ENCODE measurements around the gene SLC7A6. TPM values are rescaled to one million over a fixed set of nuclear protein-coding genes. Genes with fewer than 3 reads are reported as not detected.
A peak's percentile ranks its signal among the peaks of the same experiment; 100 is the strongest.

Gene SLC7A6
- total and polyA plus RNA-seq, 10 of the 15 experiments (the other 5 are each of a cell fraction or from before 2014, with no cell fraction given), result 8.2 to 60.4 (median 28.6) TPM

DNA sequence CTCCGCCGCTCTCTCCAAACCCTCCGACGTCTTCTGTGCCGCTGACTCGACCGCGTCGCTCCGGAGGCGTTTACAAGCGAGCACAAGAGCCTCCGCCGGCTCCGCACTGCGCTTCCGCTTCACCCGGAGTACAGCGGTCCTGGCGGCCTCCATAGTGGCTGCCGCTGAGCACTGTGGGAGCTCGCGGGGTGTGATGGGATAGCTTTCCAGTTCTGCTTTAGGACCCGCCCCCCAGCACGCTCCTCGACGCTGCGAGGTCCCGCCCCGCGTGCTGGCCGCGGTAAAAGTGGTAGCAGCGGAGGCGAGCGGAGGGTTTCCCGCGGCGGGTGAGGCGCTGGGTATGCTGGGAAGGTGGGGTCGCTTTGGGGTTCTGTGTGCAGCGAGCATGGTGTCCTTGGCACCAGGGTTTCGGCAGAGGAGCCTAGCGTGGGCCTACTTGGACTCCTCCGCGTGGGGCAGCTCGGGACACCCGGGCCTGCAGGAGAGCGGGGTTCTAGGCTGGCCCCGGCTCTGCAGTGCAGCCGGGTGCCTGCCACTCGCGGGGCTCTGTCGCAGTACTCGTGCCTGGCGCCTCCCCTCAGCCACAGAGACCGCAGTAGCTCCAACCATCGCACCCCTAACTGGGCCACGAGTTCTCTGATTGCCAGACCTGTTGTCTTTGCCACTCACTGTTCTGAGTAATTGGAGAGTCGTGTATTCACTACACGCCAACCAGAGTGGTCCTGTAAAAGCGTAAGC lies 46.6 kb downstream of the SLC7A6 start, which contains the start of the genes PRMT7 and SLC7A6OS (continued):
- TF ChIP-seq, protein P1, sequence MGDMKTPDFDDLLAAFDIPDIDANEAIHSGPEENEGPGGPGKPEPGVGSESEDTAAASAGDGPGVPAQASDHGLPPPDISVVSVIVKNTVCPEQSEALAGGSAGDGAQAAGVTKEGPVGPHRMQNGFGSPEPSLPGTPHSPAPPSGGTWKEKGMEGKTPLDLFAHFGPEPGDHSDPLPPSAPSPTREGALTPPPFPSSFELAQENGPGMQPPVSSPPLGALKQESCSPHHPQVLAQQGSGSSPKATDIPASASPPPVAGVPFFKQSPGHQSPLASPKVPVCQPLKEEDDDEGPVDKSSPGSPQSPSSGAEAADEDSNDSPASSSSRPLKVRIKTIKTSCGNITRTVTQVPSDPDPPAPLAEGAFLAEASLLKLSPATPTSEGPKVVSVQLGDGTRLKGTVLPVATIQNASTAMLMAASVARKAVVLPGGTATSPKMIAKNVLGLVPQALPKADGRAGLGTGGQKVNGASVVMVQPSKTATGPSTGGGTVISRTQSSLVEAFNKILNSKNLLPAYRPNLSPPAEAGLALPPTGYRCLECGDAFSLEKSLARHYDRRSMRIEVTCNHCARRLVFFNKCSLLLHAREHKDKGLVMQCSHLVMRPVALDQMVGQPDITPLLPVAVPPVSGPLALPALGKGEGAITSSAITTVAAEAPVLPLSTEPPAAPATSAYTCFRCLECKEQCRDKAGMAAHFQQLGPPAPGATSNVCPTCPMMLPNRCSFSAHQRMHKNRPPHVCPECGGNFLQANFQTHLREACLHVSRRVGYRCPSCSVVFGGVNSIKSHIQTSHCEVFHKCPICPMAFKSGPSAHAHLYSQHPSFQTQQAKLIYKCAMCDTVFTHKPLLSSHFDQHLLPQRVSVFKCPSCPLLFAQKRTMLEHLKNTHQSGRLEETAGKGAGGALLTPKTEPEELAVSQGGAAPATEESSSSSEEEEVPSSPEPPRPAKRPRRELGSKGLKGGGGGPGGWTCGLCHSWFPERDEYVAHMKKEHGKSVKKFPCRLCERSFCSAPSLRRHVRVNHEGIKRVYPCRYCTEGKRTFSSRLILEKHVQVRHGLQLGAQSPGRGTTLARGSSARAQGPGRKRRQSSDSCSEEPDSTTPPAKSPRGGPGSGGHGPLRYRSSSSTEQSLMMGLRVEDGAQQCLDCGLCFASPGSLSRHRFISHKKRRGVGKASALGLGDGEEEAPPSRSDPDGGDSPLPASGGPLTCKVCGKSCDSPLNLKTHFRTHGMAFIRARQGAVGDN (IDR thresholded peaks at IDR 0.05), result peak; percentile 89
- TF ChIP-seq JUNB (IDR thresholded peaks at IDR 0.05) (no peak), CHD4 (IDR thresholded peaks at IDR 0.05) (no peak), FOXK2 (IDR thresholded peaks at IDR 0.05) (0 out of 2 replicates have a peak, but pooled peaks have one; percentile 13), CBFB (IDR thresholded peaks at IDR 0.05; ENCODE audit: low read depth) (peak; percentile 55; the same call in 1 of the 2 replicates), ZNF24 (IDR thresholded peaks at IDR 0.05) (no peak), HDAC6 (IDR thresholded peaks at IDR 0.05; ENCODE audit: unreplicated experiment) (no peak)
- TF ChIP-seq, protein P2, sequence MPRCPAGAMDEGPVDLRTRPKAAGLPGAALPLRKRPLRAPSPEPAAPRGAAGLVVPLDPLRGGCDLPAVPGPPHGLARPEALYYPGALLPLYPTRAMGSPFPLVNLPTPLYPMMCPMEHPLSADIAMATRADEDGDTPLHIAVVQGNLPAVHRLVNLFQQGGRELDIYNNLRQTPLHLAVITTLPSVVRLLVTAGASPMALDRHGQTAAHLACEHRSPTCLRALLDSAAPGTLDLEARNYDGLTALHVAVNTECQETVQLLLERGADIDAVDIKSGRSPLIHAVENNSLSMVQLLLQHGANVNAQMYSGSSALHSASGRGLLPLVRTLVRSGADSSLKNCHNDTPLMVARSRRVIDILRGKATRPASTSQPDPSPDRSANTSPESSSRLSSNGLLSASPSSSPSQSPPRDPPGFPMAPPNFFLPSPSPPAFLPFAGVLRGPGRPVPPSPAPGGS (IDR thresholded peaks at IDR 0.05; ENCODE audit: borderline replicate concordance, insufficient read depth, low read depth, low read length, poor library complexity, severe bottlenecking), result no peak
- TF ChIP-seq, protein P3, sequence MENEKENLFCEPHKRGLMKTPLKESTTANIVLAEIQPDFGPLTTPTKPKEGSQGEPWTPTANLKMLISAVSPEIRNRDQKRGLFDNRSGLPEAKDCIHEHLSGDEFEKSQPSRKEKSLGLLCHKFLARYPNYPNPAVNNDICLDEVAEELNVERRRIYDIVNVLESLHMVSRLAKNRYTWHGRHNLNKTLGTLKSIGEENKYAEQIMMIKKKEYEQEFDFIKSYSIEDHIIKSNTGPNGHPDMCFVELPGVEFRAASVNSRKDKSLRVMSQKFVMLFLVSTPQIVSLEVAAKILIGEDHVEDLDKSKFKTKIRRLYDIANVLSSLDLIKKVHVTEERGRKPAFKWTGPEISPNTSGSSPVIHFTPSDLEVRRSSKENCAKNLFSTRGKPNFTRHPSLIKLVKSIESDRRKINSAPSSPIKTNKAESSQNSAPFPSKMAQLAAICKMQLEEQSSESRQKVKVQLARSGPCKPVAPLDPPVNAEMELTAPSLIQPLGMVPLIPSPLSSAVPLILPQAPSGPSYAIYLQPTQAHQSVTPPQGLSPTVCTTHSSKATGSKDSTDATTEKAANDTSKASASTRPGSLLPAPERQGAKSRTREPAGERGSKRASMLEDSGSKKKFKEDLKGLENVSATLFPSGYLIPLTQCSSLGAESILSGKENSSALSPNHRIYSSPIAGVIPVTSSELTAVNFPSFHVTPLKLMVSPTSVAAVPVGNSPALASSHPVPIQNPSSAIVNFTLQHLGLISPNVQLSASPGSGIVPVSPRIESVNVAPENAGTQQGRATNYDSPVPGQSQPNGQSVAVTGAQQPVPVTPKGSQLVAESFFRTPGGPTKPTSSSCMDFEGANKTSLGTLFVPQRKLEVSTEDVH (IDR thresholded peaks at IDR 0.05; ENCODE audit: low read depth, partially characterized antibody), result peak; percentile 67
- TF ChIP-seq, protein P4, sequence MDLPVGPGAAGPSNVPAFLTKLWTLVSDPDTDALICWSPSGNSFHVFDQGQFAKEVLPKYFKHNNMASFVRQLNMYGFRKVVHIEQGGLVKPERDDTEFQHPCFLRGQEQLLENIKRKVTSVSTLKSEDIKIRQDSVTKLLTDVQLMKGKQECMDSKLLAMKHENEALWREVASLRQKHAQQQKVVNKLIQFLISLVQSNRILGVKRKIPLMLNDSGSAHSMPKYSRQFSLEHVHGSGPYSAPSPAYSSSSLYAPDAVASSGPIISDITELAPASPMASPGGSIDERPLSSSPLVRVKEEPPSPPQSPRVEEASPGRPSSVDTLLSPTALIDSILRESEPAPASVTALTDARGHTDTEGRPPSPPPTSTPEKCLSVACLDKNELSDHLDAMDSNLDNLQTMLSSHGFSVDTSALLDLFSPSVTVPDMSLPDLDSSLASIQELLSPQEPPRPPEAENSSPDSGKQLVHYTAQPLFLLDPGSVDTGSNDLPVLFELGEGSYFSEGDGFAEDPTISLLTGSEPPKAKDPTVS (IDR thresholded peaks at IDR 0.05; ENCODE audit: low read depth, low read length), result no peak
- TF ChIP-seq, protein P5, sequence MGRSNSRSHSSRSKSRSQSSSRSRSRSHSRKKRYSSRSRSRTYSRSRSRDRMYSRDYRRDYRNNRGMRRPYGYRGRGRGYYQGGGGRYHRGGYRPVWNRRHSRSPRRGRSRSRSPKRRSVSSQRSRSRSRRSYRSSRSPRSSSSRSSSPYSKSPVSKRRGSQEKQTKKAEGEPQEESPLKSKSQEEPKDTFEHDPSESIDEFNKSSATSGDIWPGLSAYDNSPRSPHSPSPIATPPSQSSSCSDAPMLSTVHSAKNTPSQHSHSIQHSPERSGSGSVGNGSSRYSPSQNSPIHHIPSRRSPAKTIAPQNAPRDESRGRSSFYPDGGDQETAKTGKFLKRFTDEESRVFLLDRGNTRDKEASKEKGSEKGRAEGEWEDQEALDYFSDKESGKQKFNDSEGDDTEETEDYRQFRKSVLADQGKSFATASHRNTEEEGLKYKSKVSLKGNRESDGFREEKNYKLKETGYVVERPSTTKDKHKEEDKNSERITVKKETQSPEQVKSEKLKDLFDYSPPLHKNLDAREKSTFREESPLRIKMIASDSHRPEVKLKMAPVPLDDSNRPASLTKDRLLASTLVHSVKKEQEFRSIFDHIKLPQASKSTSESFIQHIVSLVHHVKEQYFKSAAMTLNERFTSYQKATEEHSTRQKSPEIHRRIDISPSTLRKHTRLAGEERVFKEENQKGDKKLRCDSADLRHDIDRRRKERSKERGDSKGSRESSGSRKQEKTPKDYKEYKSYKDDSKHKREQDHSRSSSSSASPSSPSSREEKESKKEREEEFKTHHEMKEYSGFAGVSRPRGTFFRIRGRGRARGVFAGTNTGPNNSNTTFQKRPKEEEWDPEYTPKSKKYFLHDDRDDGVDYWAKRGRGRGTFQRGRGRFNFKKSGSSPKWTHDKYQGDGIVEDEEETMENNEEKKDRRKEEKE (IDR thresholded peaks at IDR 0.05), result no peak

Measured in GM12878 (cell line).